GM19023 (cell line): ENCODE results near the gene EMILIN3.

Experiments
- ATAC-seq: cut with Tn5 transposase; IDR thresholded peaks from one replicate; pipeline ENCODE4 v1.9.1; 2021; ENCODE audit warnings: mild to moderate bottlenecking, moderate library complexity; ENCODE audit not compliant: unreplicated experiment

Gene EMILIN3

GRCh38 chr20:41365777-41366545 is 657 bp downstream of the EMILIN3 start:
- ATAC-seq, result no peak

GRCh38 chr20:41364967-41365765 is 1.5 kb downstream of the EMILIN3 start:
- ATAC-seq, result no peak

- no peak for ATAC-seq
Measured at GRCh38 chr20:41364236-41364855, 2.3 kb downstream of the EMILIN3 start.

- ATAC-seq, result no peak
Measured at GRCh38 chr20:41363601-41364000, 3.0 kb downstream of the EMILIN3 start.

- ATAC-seq, result no peak
Measured at GRCh38 chr20:41362748-41363140, 3.9 kb downstream of the EMILIN3 start.

- ATAC-seq, result no peak
Measured at GRCh38 chr20:41361757-41362747, 4.6 kb downstream of the EMILIN3 start.

- no peak for ATAC-seq
Measured at GRCh38 chr20:41360831-41361756, 5.5 kb downstream of the EMILIN3 start.

GRCh38 chr20:41359541-41360011 is 7.0 kb downstream of the EMILIN3 start:
- ATAC-seq, result no peak

- no peak for ATAC-seq
Measured at GRCh38 chr20:41358717-41359116, 7.9 kb downstream of the EMILIN3 start.

GRCh38 chr20:41358230-41358629 is 8.4 kb downstream of the EMILIN3 start:
- no peak for ATAC-seq

GRCh38 chr20:41357424-41358163 is 9.0 kb downstream of the EMILIN3 start:
- no peak for ATAC-seq

GRCh38 chr20:41356951-41357350 is 9.7 kb downstream of the EMILIN3 start:
- ATAC-seq, result no peak

- ATAC-seq, result no peak
Measured at GRCh38 chr20:41355598-41356203, 10.9 kb downstream of the EMILIN3 start.

- ATAC-seq, result no peak
Measured at GRCh38 chr20:41355192-41355591, 11.4 kb downstream of the EMILIN3 start.

GRCh38 chr20:41353530-41353929 is 13.1 kb downstream of the EMILIN3 start:
- no peak for ATAC-seq

GRCh38 chr20:41352666-41353065 is 14.0 kb downstream of the EMILIN3 start:
- ATAC-seq, result no peak

- no peak for ATAC-seq
Measured at GRCh38 chr20:41352106-41352505, 14.5 kb downstream of the EMILIN3 start.

GRCh38 chr20:41350408-41350962 is 16.1 kb downstream of the EMILIN3 start:
- ATAC-seq, result no peak
